ENCODE results near the gene GGA1.

GRCh38 chr22:37672206-37672919 lies 63.7 kb downstream of the GGA1 start:
- TF ChIP-seq CTCF (IDR thresholded peaks at IDR 0.05; ENCODE audit: low read depth, low read length) (no peak), POLR2A (IDR thresholded peaks at IDR 0.05; ENCODE audit: extremely low read depth, insufficient read length) (no peak), MAX (IDR thresholded peaks at IDR 0.05; ENCODE audit: low read depth, low read length) (no peak), MYC (IDR thresholded peaks at IDR 0.05; ENCODE audit: low read depth, low read length) (no peak)
